Measurements from ENCODE around the gene ESR2.
"Not testable (repeated sequence)": the region's sequence is repeated elsewhere in the genome, so short reads cannot be mapped to it uniquely, and the experiment has no call there.

Gene ESR2

GRCh38 chr14:64293976-64294671, at the start of gene ESR2:
ESR2 (minus strand) TSS chr14:64294371; CDS start chr14:64282985, 11,386 bp downstream.
- Mint-ChIP-seq H3K4me1 (ENCODE audit: low read depth) (peaks cover 63% of the 10 kb centered on the region), H3K27ac (peak within 1 kb of the TSS; percentile 77), H3K9me3 (no peaks in the 10 kb centered on the region), H3K27me3 (peaks cover 26% of the 10 kb centered on the region), H3K36me3 (ENCODE audit: low read depth) (no peaks in the 10 kb centered on the region), H3K4me3 (peak within 1 kb of the TSS; percentile 81)

GRCh38 chr14:64340560-64341196, 46.5 kb upstream of the ESR2 start:
- H3K36me3 Mint-ChIP-seq (ENCODE audit: low read depth): peaks cover 5% of the 10 kb centered on the region
- H3K9me3 Mint-ChIP-seq: peaks cover 7% of the 10 kb centered on the region
- H3K4me3 Mint-ChIP-seq: no peak overlapping the region
- no peak overlapping the region for H3K27ac Mint-ChIP-seq
- no peaks in the 10 kb centered on the region for H3K27me3 Mint-ChIP-seq
- peaks cover 27% of the 10 kb centered on the region for H3K4me1 Mint-ChIP-seq (ENCODE audit: low read depth)

GRCh38 chr14:64338616-64339316, 44.6 kb upstream of the ESR2 start:
- Mint-ChIP-seq H3K4me3 (peak overlapping the region; percentile 95), H3K27ac (peak overlapping the region; percentile 97), H3K4me1 (ENCODE audit: low read depth) (peaks cover 27% of the 10 kb centered on the region)

GRCh38 chr14:64337888-64338615, 43.9 kb upstream of the ESR2 start:
- Mint-ChIP-seq H3K9me3 (peaks cover 7% of the 10 kb centered on the region), H3K27me3 (no peaks in the 10 kb centered on the region), H3K4me3 (peak overlapping the region; percentile 95), H3K36me3 (ENCODE audit: low read depth) (peaks cover 8% of the 10 kb centered on the region), H3K27ac (peak overlapping the region; percentile 92), H3K4me1 (ENCODE audit: low read depth) (peaks cover 27% of the 10 kb centered on the region)

More at GRCh38 chr14:64338616-64339316, 44.6 kb upstream of the ESR2 start:
- Mint-ChIP-seq H3K9me3 (peaks cover 7% of the 10 kb centered on the region), H3K36me3 (ENCODE audit: low read depth) (peaks cover 8% of the 10 kb centered on the region), H3K27me3 (no peaks in the 10 kb centered on the region)

- Mint-ChIP-seq H3K9me3 (no peaks in the 10 kb centered on the region), H3K4me3 (no peak overlapping the region), H3K4me1 (ENCODE audit: low read depth) (no peaks in the 10 kb centered on the region), H3K27me3 (no peaks in the 10 kb centered on the region), H3K36me3 (ENCODE audit: low read depth) (peaks cover under 1% of the 10 kb centered on the region), H3K27ac (no peak overlapping the region)
These were observed 35.0 kb upstream of the ESR2 start for GRCh38 chr14:64329149-64329548.

- Mint-ChIP-seq H3K27ac (no peak overlapping the region), H3K4me1 (ENCODE audit: low read depth) (no peaks in the 10 kb centered on the region), H3K4me3 (no peak overlapping the region), H3K9me3 (no peaks in the 10 kb centered on the region), H3K36me3 (ENCODE audit: low read depth) (no peaks in the 10 kb centered on the region), H3K27me3 (peaks cover 3% of the 10 kb centered on the region)
These were observed 32.3 kb upstream of the ESR2 start for GRCh38 chr14:64326502-64326901.

- Mint-ChIP-seq H3K4me1 (ENCODE audit: low read depth) (no peaks in the 10 kb centered on the region), H3K36me3 (ENCODE audit: low read depth) (no peaks in the 10 kb centered on the region), H3K27me3 (peaks cover 3% of the 10 kb centered on the region), H3K9me3 (no peaks in the 10 kb centered on the region), H3K27ac (no peak overlapping the region), H3K4me3 (no peak overlapping the region)
These were observed 30.7 kb upstream of the ESR2 start for GRCh38 chr14:64324895-64325294.

- no peak overlapping the region for H3K27ac Mint-ChIP-seq
- H3K36me3 Mint-ChIP-seq (ENCODE audit: low read depth): no peaks in the 10 kb centered on the region
- no peak overlapping the region for H3K4me3 Mint-ChIP-seq
- peaks cover 3% of the 10 kb centered on the region for H3K27me3 Mint-ChIP-seq
- no peaks in the 10 kb centered on the region for H3K9me3 Mint-ChIP-seq
- H3K4me1 Mint-ChIP-seq (ENCODE audit: low read depth): no peaks in the 10 kb centered on the region
These were observed 30.3 kb upstream of the ESR2 start for GRCh38 chr14:64324461-64324860.

GRCh38 chr14:64320362-64320761, 26.2 kb upstream of the ESR2 start:
- H3K36me3 Mint-ChIP-seq (ENCODE audit: low read depth); H3K27me3 Mint-ChIP-seq; H3K27ac Mint-ChIP-seq; H3K4me1 Mint-ChIP-seq (ENCODE audit: low read depth); H3K4me3 Mint-ChIP-seq; H3K9me3 Mint-ChIP-seq: not testable (repeated sequence)

- not testable (repeated sequence) for H3K9me3 Mint-ChIP-seq; H3K36me3 Mint-ChIP-seq (ENCODE audit: low read depth); H3K4me3 Mint-ChIP-seq; H3K4me1 Mint-ChIP-seq (ENCODE audit: low read depth); H3K27me3 Mint-ChIP-seq; H3K27ac Mint-ChIP-seq
These were observed 24.5 kb upstream of the ESR2 start for GRCh38 chr14:64318695-64319094.

- Mint-ChIP-seq H3K4me1 (ENCODE audit: low read depth) (peaks cover 3% of the 10 kb centered on the region), H3K27ac (no peak overlapping the region), H3K27me3 (peaks cover 8% of the 10 kb centered on the region), H3K36me3 (ENCODE audit: low read depth) (no peaks in the 10 kb centered on the region), H3K9me3 (no peaks in the 10 kb centered on the region), H3K4me3 (no peak overlapping the region)
These were observed 9.3 kb upstream of the ESR2 start for GRCh38 chr14:64303471-64303917.

- H3K9me3 Mint-ChIP-seq: no peaks in the 10 kb centered on the region
- H3K27ac Mint-ChIP-seq: no peak overlapping the region
- no peaks in the 10 kb centered on the region for H3K36me3 Mint-ChIP-seq (ENCODE audit: low read depth)
- peaks cover 16% of the 10 kb centered on the region for H3K27me3 Mint-ChIP-seq
- no peak overlapping the region for H3K4me3 Mint-ChIP-seq
- peaks cover 41% of the 10 kb centered on the region for H3K4me1 Mint-ChIP-seq (ENCODE audit: low read depth)
These were observed 4.6 kb upstream of the ESR2 start for GRCh38 chr14:64298773-64299172.

GRCh38 chr14:64296561-64296960, 2.4 kb upstream of the ESR2 start:
- peak overlapping the region; percentile 53 for H3K27ac Mint-ChIP-seq
- H3K27me3 Mint-ChIP-seq: peaks cover 27% of the 10 kb centered on the region
- H3K4me1 Mint-ChIP-seq (ENCODE audit: low read depth): peaks cover 58% of the 10 kb centered on the region
- no peaks in the 10 kb centered on the region for H3K36me3 Mint-ChIP-seq (ENCODE audit: low read depth)
- peak overlapping the region; percentile 18 for H3K4me3 Mint-ChIP-seq
- no peaks in the 10 kb centered on the region for H3K9me3 Mint-ChIP-seq

- peak overlapping the region; percentile 81 for H3K4me3 Mint-ChIP-seq
- peak overlapping the region; percentile 77 for H3K27ac Mint-ChIP-seq
- H3K27me3 Mint-ChIP-seq: peaks cover 28% of the 10 kb centered on the region
- H3K36me3 Mint-ChIP-seq (ENCODE audit: low read depth): no peaks in the 10 kb centered on the region
- H3K9me3 Mint-ChIP-seq: no peaks in the 10 kb centered on the region
- peaks cover 63% of the 10 kb centered on the region for H3K4me1 Mint-ChIP-seq (ENCODE audit: low read depth)
These were observed 672 bp upstream of the ESR2 start for GRCh38 chr14:64294672-64295413.
